ENCODE measurements around the gene SGF29.
"Not testable (repeated sequence)": the region's sequence is repeated elsewhere in the genome, so short reads cannot be mapped to it uniquely, and the experiment has no call there.

Gene SGF29

DNA sequence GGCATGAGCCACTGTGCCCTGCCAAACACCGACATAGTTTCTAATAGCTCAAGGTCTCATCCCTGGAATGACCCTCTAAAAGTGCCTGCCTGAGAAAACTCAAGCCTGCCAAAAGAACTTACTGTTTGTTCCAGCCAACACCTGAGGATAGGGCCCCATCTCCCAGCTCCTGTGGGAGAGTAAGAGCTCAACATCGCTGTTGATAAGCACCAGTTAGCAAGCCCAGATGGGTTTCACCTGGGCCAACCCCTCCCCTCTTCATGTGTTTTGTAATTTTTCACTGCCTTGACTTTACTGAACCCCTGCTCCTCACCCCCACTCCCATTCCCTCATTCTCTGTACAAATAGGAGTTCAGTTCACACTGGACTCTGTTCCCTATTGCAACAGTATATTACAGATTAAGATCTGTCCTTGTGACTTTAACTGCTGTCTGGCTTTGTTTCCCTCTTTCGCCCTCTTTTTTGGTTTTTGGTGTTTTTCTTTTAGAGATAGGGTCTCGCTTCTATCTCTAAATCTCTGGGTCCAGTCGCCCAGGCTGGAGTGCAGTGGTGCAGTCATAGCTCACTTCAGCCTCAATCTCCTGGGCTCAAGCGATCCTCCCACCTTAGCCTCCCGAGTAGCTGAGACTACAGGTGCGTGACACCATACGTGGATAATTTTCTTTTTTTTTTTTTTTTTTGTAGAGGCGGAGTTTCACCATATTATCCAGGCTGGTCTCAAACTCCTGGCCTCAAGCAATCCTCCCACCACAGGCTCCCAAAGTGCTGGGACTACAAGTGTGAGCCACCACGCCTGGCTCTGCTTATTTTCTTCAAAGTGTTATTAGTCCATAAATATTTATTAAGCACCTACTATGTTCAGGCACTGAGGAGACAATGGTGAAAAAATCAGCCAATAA, 27.3 kb upstream of the SGF29 start:
- Histone ChIP-seq H3K9ac (ENCODE audit: low read length) (no peak overlapping the region), H3K4me1 (ENCODE audit: control insufficient read depth, insufficient read depth, low read length) (peaks cover 15% of the 10 kb centered on the region), H3K4me3 (ENCODE audit: low read length) (no peak overlapping the region), H3K27me3 (ENCODE audit: control insufficient read depth, insufficient read depth, low read length) (no peaks in the 10 kb centered on the region), H3K9me3 (ENCODE audit: control insufficient read depth, low read length) (no peaks in the 10 kb centered on the region), H3K36me3 (ENCODE audit: control insufficient read depth, insufficient read depth, low read length) (no peaks in the 10 kb centered on the region)

- H3K9me3 ChIP-seq (ENCODE audit: control insufficient read depth, low read length); H3K36me3 ChIP-seq (ENCODE audit: control insufficient read depth, insufficient read depth, low read length); H3K4me3 ChIP-seq (ENCODE audit: low read length); H3K27me3 ChIP-seq (ENCODE audit: control insufficient read depth, insufficient read depth, low read length); H3K9ac ChIP-seq (ENCODE audit: low read length): not testable (repeated sequence)
- peaks cover 21% of the 10 kb centered on the region for H3K4me1 ChIP-seq (ENCODE audit: control insufficient read depth, insufficient read depth, low read length)
Measured at GRCh38 chr16:28527100-28527785, 26.5 kb upstream of the SGF29 start.

DNA sequence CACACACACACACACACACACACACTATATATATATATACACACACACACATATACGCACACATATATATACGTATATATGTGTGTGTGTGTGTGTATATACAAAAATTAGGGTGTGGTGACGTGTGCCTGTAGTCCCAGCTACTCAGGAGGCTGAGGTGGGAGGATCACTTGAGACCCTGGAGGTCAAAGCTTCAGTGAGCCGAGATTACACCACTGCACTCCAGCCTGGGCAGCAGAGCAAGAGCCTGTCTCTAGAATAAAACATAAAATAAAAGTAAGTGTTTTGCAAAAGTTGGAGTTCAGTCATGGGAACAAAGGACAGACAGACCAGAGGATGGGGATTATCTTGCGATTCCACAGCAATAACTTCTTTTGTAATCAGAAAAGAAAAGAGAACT, 25.7 kb upstream of the SGF29 start:
- Histone ChIP-seq H3K9me3 (ENCODE audit: control insufficient read depth, low read length) (no peaks in the 10 kb centered on the region), H3K4me1 (ENCODE audit: control insufficient read depth, insufficient read depth, low read length) (peaks cover 27% of the 10 kb centered on the region), H3K36me3 (ENCODE audit: control insufficient read depth, insufficient read depth, low read length) (no peaks in the 10 kb centered on the region), H3K4me3 (ENCODE audit: low read length) (no peak overlapping the region), H3K9ac (ENCODE audit: low read length) (no peak overlapping the region), H3K27me3 (ENCODE audit: control insufficient read depth, insufficient read depth, low read length) (no peaks in the 10 kb centered on the region)

DNA sequence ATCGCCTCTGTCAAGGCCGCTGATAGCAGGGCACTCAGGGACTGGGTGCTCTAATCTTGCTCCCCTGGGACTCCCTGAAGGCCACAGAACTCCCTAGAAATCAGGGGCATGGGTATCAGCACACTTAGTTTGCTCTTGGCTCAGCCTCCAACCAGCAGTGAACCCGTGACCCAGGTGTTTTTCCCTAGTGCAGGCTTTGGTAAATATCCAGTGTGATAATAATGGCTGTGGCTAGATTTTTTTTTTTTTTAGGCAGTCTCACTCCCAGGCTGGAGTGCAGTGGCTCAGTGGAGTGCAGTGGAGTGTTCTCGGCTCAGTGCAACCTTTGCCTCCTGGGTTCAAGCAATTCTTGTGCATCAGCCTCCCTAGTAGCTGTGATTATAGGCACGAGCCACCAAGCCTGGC, 25.3 kb upstream of the SGF29 start:
- no peaks in the 10 kb centered on the region for H3K36me3 ChIP-seq (ENCODE audit: control insufficient read depth, insufficient read depth, low read length)
- H3K9me3 ChIP-seq (ENCODE audit: control insufficient read depth, low read length): no peaks in the 10 kb centered on the region
- no peak overlapping the region for H3K9ac ChIP-seq (ENCODE audit: low read length)
- H3K27me3 ChIP-seq (ENCODE audit: control insufficient read depth, insufficient read depth, low read length): no peaks in the 10 kb centered on the region
- peaks cover 29% of the 10 kb centered on the region for H3K4me1 ChIP-seq (ENCODE audit: control insufficient read depth, insufficient read depth, low read length)
- H3K4me3 ChIP-seq (ENCODE audit: low read length): no peak overlapping the region

GRCh38 chr16:28529124-28529523, 24.6 kb upstream of the SGF29 start:
- Histone ChIP-seq H3K9me3 (ENCODE audit: control insufficient read depth, low read length) (no peaks in the 10 kb centered on the region), H3K4me1 (ENCODE audit: control insufficient read depth, insufficient read depth, low read length) (peaks cover 29% of the 10 kb centered on the region), H3K9ac (ENCODE audit: low read length) (no peak overlapping the region), H3K4me3 (ENCODE audit: low read length) (no peak overlapping the region), H3K27me3 (ENCODE audit: control insufficient read depth, insufficient read depth, low read length) (no peaks in the 10 kb centered on the region), H3K36me3 (ENCODE audit: control insufficient read depth, insufficient read depth, low read length) (no peaks in the 10 kb centered on the region)

DNA sequence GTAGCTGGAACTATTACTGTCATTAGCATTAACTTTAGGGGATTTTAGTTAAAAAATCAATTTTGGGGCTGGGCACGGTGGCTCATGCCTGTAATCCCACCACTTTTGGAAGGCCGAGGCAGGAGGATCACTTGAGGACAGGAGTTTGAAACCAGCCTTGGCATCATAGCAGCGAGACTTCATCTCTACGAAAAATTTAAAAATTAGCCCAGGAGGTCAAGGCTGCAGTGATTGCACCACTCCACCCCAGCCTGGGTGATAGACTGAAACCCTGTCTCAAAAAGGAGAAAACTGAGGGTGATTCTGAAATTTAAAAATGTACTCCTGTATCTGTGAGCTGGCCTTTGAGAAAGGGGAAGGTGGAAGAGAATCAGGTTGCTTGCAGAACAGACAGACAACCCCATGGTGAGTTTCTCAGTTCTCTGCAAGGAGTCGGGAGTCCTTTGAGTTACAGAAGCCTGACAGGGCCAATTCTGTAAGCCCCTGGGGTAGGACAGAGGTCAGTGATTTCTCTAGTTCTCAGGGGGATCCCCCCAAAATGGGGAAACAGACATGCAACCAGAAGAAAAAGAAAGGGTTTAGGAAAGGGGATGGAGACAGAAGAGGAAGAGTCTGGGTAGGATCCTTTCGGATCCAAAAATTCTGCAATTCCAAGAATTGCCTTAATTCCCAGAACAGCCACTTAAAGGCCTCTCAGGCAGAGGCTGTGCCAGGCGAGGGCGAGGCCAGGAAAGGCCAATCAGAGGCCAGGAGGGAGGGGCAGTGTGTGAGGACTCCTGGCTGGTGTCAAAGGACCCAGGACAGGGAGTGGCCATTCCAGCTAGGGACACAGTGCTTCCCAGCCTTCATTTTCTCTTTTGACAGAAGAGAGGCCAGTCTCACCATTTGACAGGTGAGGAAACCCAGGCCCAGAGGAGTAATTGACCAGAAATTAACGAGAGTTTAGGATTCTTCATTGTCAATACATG, 21.7 kb upstream of the SGF29 start:
- Histone ChIP-seq H3K9ac (ENCODE audit: low read length) (no peak overlapping the region), H3K4me1 (ENCODE audit: control insufficient read depth, insufficient read depth, low read length) (peaks cover 29% of the 10 kb centered on the region)

DNA sequence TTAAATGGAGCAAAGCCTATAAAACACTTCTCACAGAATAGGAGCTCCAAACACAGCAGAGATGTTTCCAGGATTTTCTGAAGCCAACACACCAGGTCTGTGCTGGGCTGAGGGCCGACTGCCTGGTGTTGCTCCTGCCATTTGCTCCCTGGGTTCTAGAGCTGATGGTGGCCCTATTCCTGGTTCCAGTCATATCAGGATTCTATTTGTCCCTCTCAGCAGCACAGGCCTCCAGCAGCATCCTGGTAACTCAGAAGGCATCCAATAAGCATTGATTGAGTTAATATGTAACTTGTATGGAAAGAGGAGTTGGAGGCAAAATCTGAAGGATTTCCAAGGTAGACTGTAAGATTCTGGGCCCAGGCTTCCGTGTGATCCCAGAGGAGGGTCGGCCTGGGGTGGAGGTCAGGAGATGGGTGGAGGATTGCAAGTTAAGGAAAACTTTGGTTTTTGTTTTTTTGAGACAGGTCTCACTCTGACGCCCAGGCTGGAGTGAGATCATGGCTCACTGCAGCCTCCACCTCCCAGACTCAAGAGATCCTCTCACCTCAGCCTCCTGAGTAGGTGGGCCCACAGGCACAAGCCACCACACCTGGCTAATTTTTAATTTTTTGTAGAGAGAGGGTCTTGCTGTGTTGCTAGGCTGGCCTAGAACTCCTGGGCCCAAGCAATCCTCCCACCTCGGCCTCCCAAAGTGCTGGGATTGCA, 20.6 kb upstream of the SGF29 start:
- no peaks in the 10 kb centered on the region for H3K9me3 ChIP-seq (ENCODE audit: control insufficient read depth, low read length)
- peaks cover 25% of the 10 kb centered on the region for H3K4me1 ChIP-seq (ENCODE audit: control insufficient read depth, insufficient read depth, low read length)
- H3K9ac ChIP-seq (ENCODE audit: low read length): no peak overlapping the region
- H3K4me3 ChIP-seq (ENCODE audit: low read length): no peak overlapping the region
- H3K36me3 ChIP-seq (ENCODE audit: control insufficient read depth, insufficient read depth, low read length): no peaks in the 10 kb centered on the region
- H3K27me3 ChIP-seq (ENCODE audit: control insufficient read depth, insufficient read depth, low read length): no peaks in the 10 kb centered on the region

More for the DNA sequence above, 21.7 kb upstream of the SGF29 start:
- no peaks in the 10 kb centered on the region for H3K27me3 ChIP-seq (ENCODE audit: control insufficient read depth, insufficient read depth, low read length)
- H3K4me3 ChIP-seq (ENCODE audit: low read length): no peak overlapping the region
- H3K9me3 ChIP-seq (ENCODE audit: control insufficient read depth, low read length): no peaks in the 10 kb centered on the region
- H3K36me3 ChIP-seq (ENCODE audit: control insufficient read depth, insufficient read depth, low read length): no peaks in the 10 kb centered on the region

DNA sequence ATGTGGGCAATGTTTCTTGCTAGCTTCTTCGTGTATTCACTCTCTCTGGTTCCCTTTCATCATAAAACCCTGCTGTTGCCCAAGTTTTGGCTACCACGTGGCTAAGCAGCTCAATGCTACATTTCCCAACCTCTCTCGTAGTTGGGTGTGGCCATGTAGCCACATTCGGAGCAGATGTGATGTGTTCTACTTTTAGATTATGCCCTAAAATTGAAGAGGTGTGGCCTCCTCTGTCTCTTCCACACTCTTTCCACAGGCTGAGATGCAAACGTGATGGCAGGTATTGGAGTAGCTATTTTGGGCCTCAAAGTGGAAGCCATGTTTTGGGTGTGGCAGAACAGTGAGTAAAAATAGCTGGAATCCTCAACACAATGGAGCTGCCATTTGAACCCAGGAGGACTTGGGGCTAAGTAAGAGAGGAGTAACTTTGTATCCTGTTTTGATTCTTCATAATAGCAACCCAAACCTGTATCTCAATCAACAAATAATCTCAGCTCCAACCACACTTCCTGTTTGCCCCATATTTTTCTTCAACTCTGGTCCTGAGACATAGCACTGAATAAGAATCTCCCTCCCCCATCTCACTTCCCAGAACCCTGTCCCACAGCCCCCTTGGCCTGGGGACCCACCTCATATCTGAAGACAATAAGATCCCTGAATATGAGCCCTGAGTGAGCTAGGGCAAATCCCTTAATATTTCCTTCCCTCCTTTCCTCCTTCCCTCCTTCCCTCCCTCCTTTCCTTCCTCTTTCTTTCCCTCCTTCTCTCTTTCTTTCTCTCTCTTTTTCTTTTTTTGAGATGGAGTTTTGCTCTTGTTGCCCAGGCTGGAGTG, 19.0 kb upstream of the SGF29 start:
- Histone ChIP-seq H3K9ac (ENCODE audit: low read length) (no peak overlapping the region), H3K27me3 (ENCODE audit: control insufficient read depth, insufficient read depth, low read length) (no peaks in the 10 kb centered on the region), H3K36me3 (ENCODE audit: control insufficient read depth, insufficient read depth, low read length) (no peaks in the 10 kb centered on the region), H3K4me1 (ENCODE audit: control insufficient read depth, insufficient read depth, low read length) (peaks cover 28% of the 10 kb centered on the region), H3K9me3 (ENCODE audit: control insufficient read depth, low read length) (no peaks in the 10 kb centered on the region), H3K4me3 (ENCODE audit: low read length) (no peak overlapping the region)

DNA sequence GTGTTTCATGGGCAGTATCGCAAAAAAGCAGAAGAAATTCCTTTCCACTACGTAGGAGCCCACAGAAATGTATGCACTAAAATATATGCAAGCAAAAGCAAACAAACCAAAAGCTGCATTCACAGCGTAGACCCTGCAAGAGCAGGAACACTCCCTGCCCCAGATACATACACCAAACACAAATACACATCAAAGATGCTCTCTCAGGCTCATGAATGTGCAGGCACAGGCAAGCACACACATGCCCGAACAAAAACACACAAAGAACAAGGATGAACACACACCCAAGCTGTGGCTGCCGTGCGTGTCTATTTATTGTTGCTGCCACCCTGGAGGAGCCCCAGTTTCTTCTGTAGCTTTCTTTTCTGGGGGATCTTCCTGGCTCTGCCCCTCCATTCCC, 16.6 kb upstream of the SGF29 start:
- Histone ChIP-seq H3K4me3 (ENCODE audit: low read length) (no peak overlapping the region), H3K4me1 (ENCODE audit: control insufficient read depth, insufficient read depth, low read length) (peaks cover 23% of the 10 kb centered on the region)

DNA sequence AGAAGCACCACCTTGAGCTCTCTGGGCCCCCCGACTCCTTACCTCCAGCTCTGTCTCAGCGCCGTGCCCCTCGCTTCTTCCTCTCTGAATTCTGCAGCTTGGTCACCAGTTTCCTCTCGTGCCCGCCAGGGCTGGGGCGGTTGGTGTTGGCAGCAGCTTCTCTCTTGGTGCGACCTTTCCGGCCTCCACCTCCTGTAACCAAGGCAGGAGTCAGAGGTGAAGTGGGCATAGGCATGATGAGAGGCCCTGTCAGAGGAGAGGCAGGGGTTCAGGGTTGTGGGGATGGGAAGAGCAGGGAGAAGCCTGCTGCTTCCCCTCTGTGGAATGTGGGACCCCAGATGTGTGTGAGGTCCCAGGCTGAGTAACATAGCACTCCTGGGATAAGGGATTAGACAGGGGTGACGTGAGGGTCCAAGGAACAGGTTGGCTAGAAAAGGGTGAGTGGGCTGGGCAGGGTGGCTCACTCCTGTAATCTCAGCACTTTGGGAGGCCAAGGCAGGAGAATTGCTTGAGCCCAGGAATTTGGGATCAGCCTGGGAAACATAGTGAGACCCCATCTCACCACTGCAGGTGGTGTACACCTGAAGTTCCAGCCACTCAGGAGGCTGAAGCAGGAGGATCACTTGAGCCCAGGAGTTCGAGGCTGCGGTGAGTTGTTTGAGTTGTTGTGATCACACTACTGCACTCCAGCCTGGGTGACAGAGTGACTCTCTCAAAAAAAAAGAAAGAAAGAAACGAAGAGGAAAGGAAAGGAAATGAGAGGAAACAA, 15.6 kb upstream of the SGF29 start:
- no peaks in the 10 kb centered on the region for H3K36me3 ChIP-seq (ENCODE audit: control insufficient read depth, insufficient read depth, low read length)
- peaks cover 23% of the 10 kb centered on the region for H3K4me1 ChIP-seq (ENCODE audit: control insufficient read depth, insufficient read depth, low read length)
- H3K9ac ChIP-seq (ENCODE audit: low read length): peak overlapping the region; percentile 58
- no peaks in the 10 kb centered on the region for H3K9me3 ChIP-seq (ENCODE audit: control insufficient read depth, low read length)
- H3K27me3 ChIP-seq (ENCODE audit: control insufficient read depth, insufficient read depth, low read length): no peaks in the 10 kb centered on the region
- no peak overlapping the region for H3K4me3 ChIP-seq (ENCODE audit: low read length)

More for the DNA sequence above, 16.6 kb upstream of the SGF29 start:
- Histone ChIP-seq H3K27me3 (ENCODE audit: control insufficient read depth, insufficient read depth, low read length) (no peaks in the 10 kb centered on the region), H3K36me3 (ENCODE audit: control insufficient read depth, insufficient read depth, low read length) (no peaks in the 10 kb centered on the region), H3K9me3 (ENCODE audit: control insufficient read depth, low read length) (no peaks in the 10 kb centered on the region), H3K9ac (ENCODE audit: low read length) (no peak overlapping the region)
